GM18520 (cell line): ENCODE results near the gene CXCR2.

ENCODE experiments used
- ATAC-seq: cut with Tn5 transposase; IDR thresholded peaks from one replicate; pipeline ENCODE4 v1.9.1; 2021; ENCODE audit not compliant: unreplicated experiment

The CXCR2 gene

GRCh38 chr2:218180467-218181114 is 54.8 kb downstream of the CXCR2 start:
- ATAC-seq, result no peak

GRCh38 chr2:218184331-218184730 is 58.5 kb downstream of the CXCR2 start:
- no peak for ATAC-seq

GRCh38 chr2:218186355-218186766 is 60.5 kb downstream of the CXCR2 start:
- ATAC-seq, result no peak
